Omental fat pad (tissue), 4 donors: ENCODE results near the gene GPD1. TPM values are rescaled to one million over a fixed set of nuclear protein-coding genes. Genes with fewer than 3 reads are reported as not detected.

ENCODE experiments used
- ATAC-seq: fragments of 150-250 bp; one replicate; pipeline ENCODE4 v1.9.1; 2016; ENCODE audit warnings: mild to moderate bottlenecking, moderate library complexity; ENCODE audit not compliant: low FRiP score
- DNase-seq: peaks from one replicate; pipeline ENCODE4 v3.0.0-alpha.2; 2019; ENCODE audit warnings: low spot score
- CTCF ChIP-seq, 3 donors: fragments of 450-650 bp; IDR thresholded peaks; one replicate each; pipeline ENCODE4 v1.5.1; 2016 to 2017; ENCODE audit warnings: antibody characterized with exemption in 3 of 3, mild to moderate bottlenecking in 3 of 3, moderate library complexity in 2 of 3
- total RNA-seq, 4 donors: library from RNA; depleted of rRNA; stranded (reverse); fragments of >200 nt; gene quantifications; one replicate each; pipeline ENCODE4 v1.1.0, GENCODE V29; 2016

Gene GPD1
- total RNA-seq, 4 donors from 2014 or later: 689 to 2,989 (median 2,080) TPM

- DNase-seq (no peak), ATAC-seq (no peak)
- no peak for TF ChIP-seq CTCF (IDR thresholded peaks at IDR 0.05)
Observed at GRCh38 chr12:50087995-50088394, 15.8 kb upstream of the GPD1 start.

GRCh38 chr12:50088577-50089335, 15.1 kb upstream of the GPD1 start:
- no peak for ATAC-seq
- TF ChIP-seq CTCF (IDR thresholded peaks at IDR 0.05): no peak
- no peak for DNase-seq

- no peak for DNase-seq
- no peak for TF ChIP-seq CTCF (IDR thresholded peaks at IDR 0.05)
- no peak for ATAC-seq
Observed at GRCh38 chr12:50089730-50090129, 14.1 kb upstream of the GPD1 start.

GRCh38 chr12:50090391-50090790, 13.4 kb upstream of the GPD1 start:
- DNase-seq (no peak), ATAC-seq (no peak)
- no peak for TF ChIP-seq CTCF (IDR thresholded peaks at IDR 0.05)

- no peak for ATAC-seq
- TF ChIP-seq CTCF (IDR thresholded peaks at IDR 0.05): no peak
- no peak for DNase-seq
Observed at GRCh38 chr12:50097952-50098351, 5.9 kb upstream of the GPD1 start.

- ATAC-seq (no peak), DNase-seq (no peak)
- no peak for TF ChIP-seq CTCF (IDR thresholded peaks at IDR 0.05)
Observed at GRCh38 chr12:50099302-50100008, 4.4 kb upstream of the GPD1 start.

GRCh38 chr12:50100561-50100960, 3.2 kb upstream of the GPD1 start:
- no peak for DNase-seq
- ATAC-seq: no peak
- TF ChIP-seq CTCF (IDR thresholded peaks at IDR 0.05): no peak
